Panc1 (cell line): ENCODE data around the gene NTM. TPM values are rescaled to one million over a fixed set of nuclear protein-coding genes. Genes with fewer than 3 reads are reported as not detected.

Experiments
- ATAC-seq: fragments of 200-7000 bp; cut with Tn5 transposase; 2 replicates; pipeline ENCODE4 v1.9.1; 2020; ENCODE audit warnings: mild to moderate bottlenecking, moderate library complexity
- BruUV-seq: library from RNA; stranded (reverse); fragments of 400-500 nt; replicated peaks from 2 replicates; lab custom pipeline; 2021; lab: Mats Ljungman, UMichigan
- CTCF ChIA-PET: fragments of 300-600 bp; sonication (Branson Sonifier 250); formaldehyde crosslinking; loops from one replicate; lab custom pipeline; 2022; ENCODE audit warnings: antibody characterized with exemption; lab: Charles Lee
- POLR2A ChIA-PET: fragments of 300-600 bp; sonication (Branson Sonifier 250); formaldehyde crosslinking; loops from one replicate; lab custom pipeline; 2022; ENCODE audit warnings: antibody characterized with exemption; lab: Charles Lee
- DNase-seq: peaks from one replicate; pipeline ENCODE4 v3.0.0-alpha.2; 2010; ENCODE audit warnings: low read depth, low spot score
- H3K27ac ChIP-seq: 2 replicates; pipeline ENCODE4 v1.5.1; 2011; ENCODE audit warnings: mild to moderate bottlenecking, low read length, inconsistent platforms
- H3K27me3 ChIP-seq: fragments of 200-500 bp; sonication (Bioruptor generic); 2 replicates; pipeline ENCODE4 v1.6.0; 2014; ENCODE audit warnings: low read length, inconsistent platforms; ENCODE audit not compliant: control insufficient read depth, insufficient read depth
- H3K36me3 ChIP-seq: fragments of 200-500 bp; sonication (Bioruptor generic); 2 replicates; pipeline ENCODE4 v1.5.1; 2014; ENCODE audit warnings: inconsistent platforms, mild to moderate bottlenecking, low read length, moderate library complexity; ENCODE audit not compliant: control insufficient read depth, insufficient read depth
- H3K4me1 ChIP-seq: 2 replicates; pipeline ENCODE4 v1.5.1; 2011; ENCODE audit warnings: inconsistent platforms, mild to moderate bottlenecking, low read length, moderate library complexity; ENCODE audit not compliant: control insufficient read depth, insufficient read depth
- H3K4me3 ChIP-seq, 2 experiments: 2 replicates each; pipeline ENCODE4 v1.5.1; 2011 to 2012; ENCODE audit warnings: low read depth in 2 of 2, low read length in 2 of 2, mild to moderate bottlenecking in 2 of 2, inconsistent platforms in 1 of 2, moderate library complexity in 1 of 2
- H3K9me3 ChIP-seq: fragments of 200-500 bp; sonication (Bioruptor generic); 2 replicates; pipeline ENCODE4 v1.5.1; 2014; ENCODE audit warnings: low read depth, mild to moderate bottlenecking, inconsistent platforms, low read length, moderate library complexity; ENCODE audit not compliant: control insufficient read depth, insufficient read depth
- CTCF ChIP-seq: fragments of 450-650 bp; IDR thresholded peaks from 2 replicates; pipeline ENCODE4 v1.5.1; 2017; ENCODE audit warnings: mild to moderate bottlenecking
- POLR2AphosphoS5 ChIP-seq: IDR thresholded peaks from 2 replicates; pipeline ENCODE4 v1.6.1; 2012; ENCODE audit warnings: mild to moderate bottlenecking, low read depth, low read length, moderate library complexity
- REST ChIP-seq, 2 experiments: IDR thresholded peaks; 2 replicates each; pipeline ENCODE4 v1.6.1; 2011 to 2012; ENCODE audit warnings: low read depth in 2 of 2, control low read depth in 1 of 2, low read length in 1 of 2, mild to moderate bottlenecking in 1 of 2, moderate library complexity in 1 of 2; ENCODE audit not compliant: insufficient read depth in 1 of 2
- SIN3A ChIP-seq: IDR thresholded peaks from 2 replicates; pipeline ENCODE4 v1.6.1; 2012; ENCODE audit warnings: low read depth, mild to moderate bottlenecking, low read length, moderate library complexity, borderline replicate concordance; ENCODE audit not compliant: insufficient read depth
- TCF7L2 ChIP-seq: IDR thresholded peaks from 2 replicates; pipeline ENCODE4 v1.6.1; 2011; ENCODE audit warnings: mild to moderate bottlenecking, low read depth, low read length, inconsistent platforms
- in situ Hi-C: cut with HindIII; loops from 2 replicates; pipeline ENCODE4 v1.10.0; 2016; ENCODE audit warnings: low sequenced_read_pairs, low pct_unique_long_range_greater_than_20kb
- intact Hi-C: fragments of 100-400 bp; cut with micrococcal nuclease; formaldehyde crosslinking; loops from one replicate; pipeline ENCODE4 v1.10.0; 2022; ENCODE audit not compliant: unreplicated experiment
- total RNA-seq: library from RNA; stranded (reverse); gene quantifications from one replicate; pipeline ENCODE4 v1.2.1, GENCODE V29; 2021; ENCODE audit not compliant: unreplicated experiment

Gene NTM
- total RNA-seq, 1 experiment from 2014 or later: 0.10 TPM

DNA sequence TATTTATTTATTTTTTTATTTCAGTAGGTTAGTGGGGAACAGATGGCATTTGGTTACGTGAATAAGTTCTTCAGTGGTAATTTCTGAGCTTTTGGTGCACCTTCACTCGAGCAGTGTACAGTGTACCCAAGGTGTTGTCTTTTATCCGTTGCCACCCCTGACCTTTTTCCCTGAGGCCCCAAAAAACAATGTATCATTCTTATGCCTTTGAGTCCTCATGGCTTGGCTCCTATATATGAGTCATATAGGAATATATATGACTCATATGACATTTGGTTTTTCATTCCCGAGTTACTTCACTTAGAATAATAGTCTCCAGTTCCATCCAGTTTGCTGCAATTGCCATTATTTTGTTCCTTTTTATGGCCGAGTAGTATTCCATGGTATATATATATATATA lies 763.9 kb downstream of the NTM start:
- ChIA-PET POLR2A (no interaction called here), CTCF (no interaction called here)
- TF ChIP-seq TCF7L2: no peak
- no peak overlapping the region for H3K27ac ChIP-seq
- H3K4me3 ChIP-seq: no peak overlapping the region
- no peaks in the 10 kb centered on the region for H3K27me3 ChIP-seq
- H3K4me1 ChIP-seq: no peaks in the 10 kb centered on the region
- intact Hi-C loops (loop anchor here (10.0 kb wide), 1 partner anchor 930 kb away; no protein-coding TSS in a partner anchor), in situ Hi-C loops (no loop called here)
- H3K36me3 ChIP-seq: no peaks in the 10 kb centered on the region
- ATAC-seq: peak; percentile 75
- no peak for DNase-seq
- no peaks in the 10 kb centered on the region for H3K9me3 ChIP-seq
- no TSS peak for BruUV-seq

GRCh38 chr11:132137289-132137980 lies 767.0 kb downstream of the NTM start:
- Histone ChIP-seq H3K27ac (no peak overlapping the region), H3K27me3 (no peaks in the 10 kb centered on the region), H3K9me3 (no peaks in the 10 kb centered on the region), H3K4me1 (no peaks in the 10 kb centered on the region), H3K4me3 (no peak overlapping the region), H3K36me3 (no peaks in the 10 kb centered on the region)
- in situ Hi-C loops (no loop called here), intact Hi-C loops (loop anchor here (10.0 kb wide), 1 partner anchor 927 kb away; no protein-coding TSS in a partner anchor)
- no TSS peak for BruUV-seq
- ATAC-seq: no peak
- TF ChIP-seq REST (IDR thresholded peaks at IDR 0.05; ENCODE audit: insufficient read depth in 1 of 2, low read depth in 2 of 2, low read length in 1 of 2) (no peak), SIN3A (no peak), TCF7L2 (no peak), POLR2AphosphoS5 (no peak), CTCF (no peak)
- POLR2A ChIA-PET: no interaction called here
- CTCF ChIA-PET: no interaction called here
- DNase-seq: no peak

- no peak overlapping the region for H3K4me3 ChIP-seq
- H3K4me1 ChIP-seq: no peaks in the 10 kb centered on the region
- H3K9me3 ChIP-seq: no peaks in the 10 kb centered on the region
- intact Hi-C loops (loop anchor here (10.0 kb wide), 1 partner anchor 927 kb away; no protein-coding TSS in a partner anchor), in situ Hi-C loops (no loop called here)
- no peak overlapping the region for H3K27ac ChIP-seq
- DNase-seq (no peak), ATAC-seq (no peak)
- no peaks in the 10 kb centered on the region for H3K27me3 ChIP-seq
- H3K36me3 ChIP-seq: no peaks in the 10 kb centered on the region
- CTCF ChIA-PET: no interaction called here
- no TSS peak for BruUV-seq
- POLR2A ChIA-PET: no interaction called here
- TF ChIP-seq REST (IDR thresholded peaks at IDR 0.05; ENCODE audit: insufficient read depth in 1 of 2, low read depth in 2 of 2, low read length in 1 of 2) (no peak), SIN3A (no peak), CTCF (no peak), POLR2AphosphoS5 (no peak), TCF7L2 (no peak)
These were observed 767.5 kb downstream of the NTM start for GRCh38 chr11:132137981-132138313.
